HG03159 (cell line): ENCODE measurements around the gene TNS3.

ENCODE experiments used
- ATAC-seq: cut with Tn5 transposase; IDR thresholded peaks from one replicate; pipeline ENCODE4 v1.9.1; 2021; ENCODE audit warnings: mild to moderate bottlenecking, moderate library complexity; ENCODE audit not compliant: unreplicated experiment

TNS3 gene

DNA sequence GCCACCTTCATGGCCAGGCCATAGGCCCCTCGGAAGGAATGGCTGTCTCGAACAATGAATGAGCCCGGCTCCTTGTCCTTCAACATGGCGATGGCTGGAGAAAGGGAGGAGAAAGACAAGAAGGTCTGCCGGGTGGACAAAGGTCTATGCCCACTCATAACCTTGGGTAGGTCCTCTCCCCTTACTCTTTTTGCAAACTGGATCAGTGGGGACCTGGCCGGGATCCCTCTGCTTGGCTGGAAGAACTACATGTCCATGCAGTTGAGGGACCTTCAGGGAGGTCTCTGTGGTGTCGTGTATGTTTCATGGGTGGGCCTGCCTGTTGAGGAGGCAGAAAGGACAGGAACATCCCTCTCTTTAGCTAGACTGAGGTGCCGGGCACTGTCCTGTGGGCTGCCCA is 284.8 kb downstream of the TNS3 start:
- no peak for ATAC-seq

DNA sequence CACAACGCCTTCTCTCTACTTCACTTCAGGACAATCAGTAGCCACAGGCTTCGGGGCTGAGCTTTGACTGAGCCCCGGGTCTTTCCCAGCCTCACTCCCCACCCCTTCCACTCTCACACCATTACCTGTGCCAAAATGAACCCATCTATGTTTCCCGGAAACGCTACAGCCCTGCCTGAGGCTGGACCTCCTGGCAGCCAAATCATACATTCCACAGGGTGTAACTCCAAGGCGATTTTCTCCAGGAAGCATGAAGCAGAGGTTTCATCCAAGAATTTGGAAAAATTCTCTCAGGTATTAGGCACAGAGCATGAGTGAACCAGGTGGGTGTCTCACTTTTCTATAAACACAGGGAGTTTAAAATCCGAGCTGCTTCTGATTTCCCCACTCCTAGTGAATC is 286.3 kb downstream of the TNS3 start:
- no peak for ATAC-seq

DNA sequence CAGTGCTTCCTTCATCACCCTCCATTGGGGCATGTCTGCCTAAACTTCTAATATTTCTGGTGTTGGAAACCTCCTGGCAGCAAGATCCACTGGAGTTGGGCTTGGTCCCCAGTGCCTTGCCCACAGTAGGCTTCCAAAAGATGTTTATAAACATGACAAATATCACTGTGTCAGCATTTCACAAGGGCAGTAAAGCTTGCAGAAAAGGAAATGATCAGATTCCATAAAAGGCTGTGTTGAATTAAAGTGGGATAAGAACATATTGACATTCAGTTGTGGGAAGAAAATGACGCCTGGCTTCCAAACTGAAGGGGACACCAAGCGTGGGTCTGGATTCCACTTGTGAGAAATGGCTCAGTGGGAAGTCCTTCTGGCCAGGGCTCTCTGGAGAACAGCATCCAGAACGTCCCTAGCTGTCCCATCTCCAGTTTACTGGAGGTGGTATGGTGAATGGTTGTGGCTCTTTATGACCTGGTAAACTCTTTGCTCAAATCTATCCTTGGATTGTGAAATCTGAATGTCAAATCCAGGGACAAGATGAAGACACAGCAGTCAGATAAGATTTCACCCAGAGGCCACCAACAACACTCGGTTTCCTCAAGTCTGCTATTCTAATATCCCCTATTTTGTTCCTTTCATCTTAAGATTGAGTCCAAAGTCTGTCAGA is 287.2 kb downstream of the TNS3 start:
- ATAC-seq = no peak

DNA sequence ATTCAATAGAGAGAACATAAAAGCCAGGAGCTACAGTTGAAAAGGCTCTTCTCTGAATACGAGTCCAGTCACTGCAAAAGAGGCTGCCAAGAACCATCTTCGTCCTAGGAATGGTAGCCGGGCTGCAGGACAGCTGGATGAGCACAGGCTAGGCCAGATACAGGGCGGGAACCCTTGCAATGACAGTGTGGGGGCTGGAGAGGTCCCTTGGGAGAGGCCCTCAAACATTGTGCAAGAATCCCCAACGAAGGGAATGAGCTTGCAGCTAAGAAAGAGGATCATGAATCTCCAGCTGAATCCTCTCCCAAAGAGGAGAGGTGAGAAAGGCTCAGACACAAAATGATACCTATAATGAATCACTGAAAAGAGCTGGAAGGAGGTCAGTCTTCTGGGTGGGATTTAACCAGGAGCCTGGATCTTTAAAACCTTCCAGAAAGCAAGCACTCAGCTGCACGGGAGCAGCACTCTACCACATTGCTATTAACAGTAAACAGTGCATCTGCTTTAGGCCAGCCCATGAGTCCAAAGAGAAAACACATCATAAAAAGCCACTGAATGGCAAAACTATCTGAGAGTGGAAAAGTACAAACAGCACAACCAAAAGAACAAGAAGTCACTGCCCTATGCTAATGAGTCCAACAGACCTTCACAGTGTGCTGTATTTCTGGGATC is 287.9 kb downstream of the TNS3 start:
- ATAC-seq = no peak

DNA sequence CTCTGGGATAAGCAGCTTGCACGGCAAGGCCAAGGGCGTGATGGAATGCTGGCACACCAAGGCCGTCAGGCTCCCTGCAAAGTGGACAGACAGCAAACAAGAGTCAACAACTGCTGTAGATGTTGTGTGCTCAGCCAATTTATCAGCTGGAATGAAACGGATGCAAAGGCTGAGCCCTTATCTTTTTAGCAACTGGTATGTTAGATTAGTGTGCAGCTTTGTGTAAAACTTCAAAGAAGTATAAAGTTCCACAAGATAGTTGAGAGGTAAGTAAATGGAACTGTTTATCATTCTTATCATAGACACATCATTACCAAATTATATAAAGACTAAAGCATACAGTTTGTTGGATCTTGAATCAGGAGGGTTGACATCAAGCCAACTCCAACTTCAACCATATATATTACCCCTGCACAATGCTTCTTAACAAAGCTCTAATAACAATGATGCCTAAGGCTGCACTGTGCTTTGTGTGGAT is 289.0 kb downstream of the TNS3 start:
- no peak for ATAC-seq

DNA sequence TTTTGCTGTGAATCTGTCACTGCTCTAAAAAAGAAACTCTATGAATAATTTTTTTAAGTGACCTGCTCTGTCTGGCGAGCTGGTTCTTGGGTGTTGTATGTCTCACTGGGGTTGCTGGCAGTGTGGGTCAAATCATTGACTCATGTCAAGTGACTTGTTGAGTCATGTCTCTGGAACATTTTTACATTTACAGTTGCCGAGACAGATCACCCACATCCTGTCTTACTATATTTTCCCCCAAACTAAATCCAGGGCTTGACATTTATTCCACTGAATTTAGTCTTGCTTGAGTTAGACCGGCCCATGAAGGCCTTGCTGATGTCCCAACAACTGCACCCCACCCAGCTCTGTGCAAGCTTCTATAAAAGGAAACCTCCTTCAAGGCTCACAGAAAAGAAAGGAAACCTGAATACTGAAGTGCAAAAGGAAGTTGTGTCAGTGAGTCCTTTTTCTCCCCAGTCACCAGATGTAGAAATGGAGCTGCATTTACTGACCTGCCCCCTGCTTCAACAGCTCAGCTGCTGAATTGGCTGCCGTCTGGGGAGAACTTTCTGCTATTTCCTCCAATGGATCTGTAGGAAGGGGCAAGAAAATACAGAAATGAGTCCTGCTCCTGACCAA is 290.3 kb downstream of the TNS3 start:
- peak; percentile 98 for ATAC-seq

DNA sequence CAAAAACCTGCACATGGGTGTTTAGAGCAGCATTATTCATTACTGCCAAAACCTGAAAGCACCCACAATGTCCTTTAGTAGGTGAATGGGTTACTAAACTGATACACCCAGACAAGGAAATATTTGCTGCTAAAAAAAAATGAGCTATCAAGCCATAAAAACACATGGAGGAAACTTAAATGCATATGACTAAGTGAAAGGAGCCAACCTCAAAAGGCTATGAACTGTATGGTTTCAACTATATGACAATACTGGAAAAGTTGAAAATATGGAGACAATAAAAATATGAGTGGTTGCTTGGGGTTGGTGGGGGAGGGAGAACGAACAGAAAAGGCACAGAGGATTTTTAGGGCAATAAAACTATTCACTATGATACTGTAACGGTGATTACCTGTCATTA is 291.0 kb downstream of the TNS3 start:
- ATAC-seq = no peak

DNA sequence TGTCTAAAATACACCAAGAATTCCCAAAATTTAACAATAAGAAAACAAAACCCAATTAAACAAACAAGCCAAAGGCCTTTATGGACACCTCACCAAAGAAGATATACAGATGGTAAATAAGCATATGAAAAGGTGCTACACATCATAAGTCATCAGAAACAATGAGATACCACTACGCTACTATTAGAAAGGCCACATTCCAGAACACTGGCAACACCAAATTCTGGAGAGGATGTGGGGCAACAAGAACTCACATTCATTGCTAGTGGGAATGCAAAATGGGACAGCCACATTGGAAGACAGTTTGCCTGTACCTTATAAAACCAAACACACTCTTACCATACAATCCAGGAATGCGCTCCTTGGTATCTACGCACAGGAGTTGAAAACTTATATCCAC is 291.4 kb downstream of the TNS3 start:
- ATAC-seq = no peak

DNA sequence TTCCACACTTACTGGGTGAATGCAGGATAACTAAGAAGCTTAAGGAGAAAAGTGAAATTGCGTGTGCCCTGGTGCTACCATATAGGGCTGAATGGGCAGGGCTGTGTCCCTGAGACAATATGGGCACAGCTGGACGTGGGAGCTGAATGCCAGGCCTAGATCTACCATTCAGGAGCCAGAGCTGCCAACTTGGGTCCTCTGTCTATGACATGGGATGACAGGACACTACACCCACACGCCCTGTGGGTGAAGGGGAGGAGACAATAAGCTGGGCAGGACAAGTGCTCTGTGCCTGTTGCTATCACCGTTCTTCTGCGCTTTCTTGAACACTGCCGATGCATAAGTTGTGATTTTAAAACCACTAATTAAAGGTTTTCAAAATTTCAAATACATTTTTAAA is 293.9 kb downstream of the TNS3 start:
- ATAC-seq = no peak

DNA sequence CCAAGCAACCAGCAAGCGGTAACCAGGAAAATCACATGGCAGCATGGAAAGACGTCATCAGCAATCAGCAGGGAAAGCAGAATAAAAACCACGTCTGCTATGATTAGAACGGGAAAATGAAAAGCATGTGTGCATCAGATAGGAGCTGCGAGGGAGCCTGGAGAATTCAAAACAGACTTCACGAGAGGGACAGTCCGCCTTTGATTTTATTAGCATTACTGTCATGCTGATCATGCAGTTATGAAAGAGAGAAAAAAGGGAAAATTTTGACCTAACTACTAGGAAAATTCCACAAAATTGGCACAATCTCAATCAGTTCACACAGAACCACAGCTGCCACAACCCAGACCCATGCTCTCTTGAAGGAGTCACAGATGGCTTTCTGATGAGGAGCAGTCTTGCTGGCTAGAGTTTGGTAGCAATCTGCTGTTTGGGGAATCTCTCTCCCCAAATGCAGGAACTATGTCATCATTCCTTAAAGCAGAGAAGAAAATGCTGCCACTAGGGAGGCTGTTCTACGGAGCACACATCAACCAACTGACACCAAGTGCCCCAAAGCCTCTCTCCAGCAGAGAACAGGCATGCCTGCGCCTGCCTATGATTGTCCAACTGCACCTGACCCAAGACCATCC is 295.9 kb downstream of the TNS3 start:
- no peak for ATAC-seq

DNA sequence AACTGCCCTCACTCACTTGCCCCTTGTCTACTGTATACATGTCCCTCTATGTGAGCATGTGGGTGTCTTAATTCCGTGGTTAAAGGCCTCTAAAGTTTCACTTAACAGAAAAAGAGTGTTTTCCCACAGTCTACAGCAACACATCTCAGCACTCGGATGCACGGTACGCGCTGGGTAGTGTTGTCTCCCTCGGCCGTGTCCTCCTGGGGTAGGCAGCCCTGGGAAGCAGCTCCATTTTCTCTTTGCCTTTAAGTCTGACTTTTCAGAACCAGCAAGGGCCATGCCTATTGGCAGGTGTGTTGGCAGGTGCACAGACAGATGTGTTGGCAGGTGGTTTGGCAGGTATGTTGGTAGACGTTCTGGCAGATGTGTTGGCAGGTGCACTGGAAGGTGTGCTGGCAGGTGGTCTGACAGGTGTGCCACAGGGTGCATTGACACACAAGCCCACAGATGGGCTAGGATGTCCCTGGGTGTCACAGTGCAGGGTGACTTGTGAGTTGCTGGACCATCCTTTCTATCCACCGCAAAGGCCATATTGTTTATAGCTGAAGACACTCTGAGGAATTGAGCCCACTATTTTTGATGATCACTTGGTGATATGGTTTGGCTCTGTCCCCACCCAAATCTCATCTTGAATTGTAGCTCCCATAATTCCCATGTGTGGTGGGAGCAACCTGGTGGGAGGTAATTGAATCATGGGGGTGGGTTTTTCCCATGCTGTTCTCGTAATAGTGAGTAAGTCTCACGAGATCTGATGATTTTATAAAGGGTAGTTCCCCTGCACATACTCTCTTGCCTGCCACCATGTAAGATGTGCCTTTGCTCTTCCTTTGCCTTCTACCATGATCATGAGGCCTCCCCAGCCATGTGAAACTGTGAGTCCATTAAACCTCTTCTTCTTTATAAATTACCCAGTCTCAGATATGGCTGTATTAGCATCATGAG is 296.9 kb downstream of the TNS3 start:
- ATAC-seq = no peak

DNA sequence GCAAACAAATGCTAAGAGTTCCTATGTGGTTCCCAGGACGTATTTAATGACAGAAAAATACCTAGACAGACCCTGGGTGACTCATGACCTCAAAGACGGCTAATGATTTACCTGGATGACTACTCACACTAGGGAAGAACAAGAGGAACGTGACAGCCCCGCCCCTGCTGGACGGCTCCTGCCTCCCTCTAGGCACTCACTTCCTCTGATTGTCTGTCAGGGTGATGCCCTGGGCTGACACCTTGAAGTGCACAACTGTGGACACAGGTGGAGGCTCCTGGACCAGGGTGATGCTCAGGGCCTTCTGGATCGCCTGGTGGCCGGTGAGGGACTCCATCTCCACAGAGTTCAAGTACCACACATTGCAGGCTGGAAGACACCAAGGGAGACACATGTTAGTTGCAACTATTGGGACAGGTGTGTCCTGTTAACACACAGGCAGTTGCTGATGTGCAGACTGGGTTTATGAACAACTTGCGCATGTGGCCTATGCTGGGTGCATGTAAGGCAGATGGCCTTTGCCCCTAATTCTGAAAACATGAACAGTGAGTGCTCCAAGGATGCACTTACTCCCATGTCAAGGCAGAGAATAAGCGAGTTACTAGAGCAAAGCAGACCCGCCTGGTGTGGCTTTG is 298.3 kb downstream of the TNS3 start:
- ATAC-seq = no peak

DNA sequence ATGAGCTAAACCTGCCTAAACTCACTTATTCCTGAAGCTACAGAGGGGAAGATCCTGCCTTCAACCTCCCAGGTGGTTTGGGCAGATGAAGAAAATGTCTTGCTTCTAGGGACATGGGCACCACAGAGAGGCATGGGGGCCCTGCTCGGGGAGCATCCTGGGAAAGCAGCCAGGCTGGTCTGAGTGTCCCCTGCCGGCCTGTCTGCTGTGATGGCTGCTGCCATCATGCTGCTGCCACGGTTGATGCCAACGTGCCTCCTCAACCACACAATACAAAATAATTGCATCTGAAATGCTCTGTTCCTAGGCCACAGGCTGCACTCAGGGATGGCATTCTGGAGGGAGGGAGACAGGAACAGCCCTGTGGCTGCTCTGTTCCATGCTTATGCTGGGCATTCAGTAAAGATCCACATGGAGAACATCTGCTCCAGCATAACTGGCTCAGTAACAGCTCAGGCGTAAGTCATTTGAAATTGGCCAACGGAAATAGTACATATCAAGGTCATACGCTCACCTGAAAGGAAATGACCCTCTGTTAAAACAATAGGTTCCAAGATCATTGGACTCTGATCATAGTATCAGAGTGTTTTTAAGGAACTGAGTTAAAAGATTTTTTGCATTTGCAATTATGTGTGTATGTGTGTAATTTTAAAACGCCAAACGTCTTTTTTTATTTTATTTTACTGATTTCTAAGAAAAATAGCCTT is 299.0 kb downstream of the TNS3 start:
- no peak for ATAC-seq

DNA sequence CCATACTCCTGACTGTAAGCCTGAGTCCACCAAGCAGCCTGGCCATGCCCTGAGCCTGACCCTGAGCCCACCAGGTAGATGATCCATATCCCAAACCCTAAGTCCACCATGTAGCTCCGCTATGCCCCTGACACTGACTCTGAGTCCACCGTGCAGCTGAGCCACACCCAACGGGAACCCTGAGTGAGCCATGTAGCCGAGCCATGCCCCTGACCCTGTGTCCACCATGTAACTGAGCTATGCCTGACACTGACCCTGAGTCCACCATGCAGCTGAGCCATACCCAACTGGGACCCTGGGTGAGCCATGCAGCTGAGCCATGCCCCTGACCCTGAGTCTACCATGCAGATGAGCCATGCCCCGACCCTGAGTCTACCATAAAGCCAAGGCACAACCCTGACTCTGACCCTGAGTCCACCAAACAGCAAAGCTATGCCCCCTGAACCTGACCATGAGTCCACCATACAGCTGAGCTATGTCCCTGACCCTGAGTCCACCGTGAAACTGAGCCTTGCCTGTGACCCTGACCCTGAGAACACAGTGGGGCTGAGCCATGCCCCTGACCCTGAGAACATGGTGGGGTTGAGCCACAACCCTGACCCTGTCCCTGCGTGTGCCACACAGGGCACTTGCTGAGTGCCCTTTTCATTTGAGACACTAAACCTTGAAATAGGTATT is 299.8 kb downstream of the TNS3 start:
- no peak for ATAC-seq

DNA sequence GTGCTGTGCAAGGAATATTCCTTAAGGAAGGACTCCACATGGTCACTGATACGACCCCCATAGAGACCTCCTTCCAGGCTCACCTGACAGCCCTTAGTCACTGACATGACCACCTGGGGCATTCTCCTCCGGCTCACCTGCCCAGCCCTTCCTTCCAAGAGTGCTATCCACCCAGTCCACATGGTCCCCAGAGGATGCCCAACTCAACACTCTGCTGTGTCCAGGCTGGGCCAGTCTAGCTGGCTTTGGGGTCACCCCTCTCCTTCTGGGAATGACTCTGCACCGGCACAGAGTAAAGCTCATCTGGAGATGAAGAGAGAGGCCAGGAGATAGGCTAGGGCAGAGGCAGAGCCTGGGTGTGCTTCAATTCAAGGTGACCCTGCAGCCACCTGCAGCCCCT is 300.8 kb downstream of the TNS3 start:
- no peak for ATAC-seq

DNA sequence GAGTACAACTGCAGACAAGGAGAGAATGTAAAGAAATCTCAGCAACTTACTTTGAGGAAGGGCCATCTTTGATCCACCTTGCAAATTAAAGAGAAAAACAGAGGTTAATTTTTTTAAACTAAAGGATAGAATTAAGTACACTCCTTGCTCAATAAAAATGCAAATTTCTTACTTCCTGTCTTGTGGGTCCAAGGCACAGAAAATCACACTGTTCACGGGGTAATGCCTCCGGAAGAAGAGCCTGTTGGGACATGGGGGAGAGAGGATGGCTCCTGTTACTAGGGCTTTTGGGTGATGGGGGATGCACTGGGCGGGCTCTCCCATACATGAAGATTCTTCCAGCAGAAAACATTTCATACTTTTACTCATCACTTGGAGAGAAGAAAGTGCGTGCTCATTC is 301.8 kb downstream of the TNS3 start:
- ATAC-seq = no peak

DNA sequence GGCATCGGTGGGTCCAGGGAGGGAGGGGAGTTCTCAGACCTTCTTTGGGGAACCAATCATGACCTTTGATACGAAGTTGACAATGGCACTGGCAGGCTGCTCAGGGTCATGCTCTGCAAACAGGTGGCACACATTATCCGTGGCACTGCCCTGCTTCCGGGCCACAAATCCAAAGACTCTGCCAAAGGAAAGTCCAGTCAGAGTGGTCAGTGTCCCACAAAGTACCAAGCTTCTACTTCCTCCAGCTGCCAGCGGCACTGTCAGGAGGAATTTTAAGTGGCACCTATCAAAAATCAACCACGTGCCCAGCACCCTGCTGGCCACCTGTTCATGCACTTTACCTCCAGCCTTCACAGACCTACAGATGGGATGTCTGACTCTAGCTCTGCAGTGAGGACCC is 303.9 kb downstream of the TNS3 start:
- ATAC-seq = no peak

DNA sequence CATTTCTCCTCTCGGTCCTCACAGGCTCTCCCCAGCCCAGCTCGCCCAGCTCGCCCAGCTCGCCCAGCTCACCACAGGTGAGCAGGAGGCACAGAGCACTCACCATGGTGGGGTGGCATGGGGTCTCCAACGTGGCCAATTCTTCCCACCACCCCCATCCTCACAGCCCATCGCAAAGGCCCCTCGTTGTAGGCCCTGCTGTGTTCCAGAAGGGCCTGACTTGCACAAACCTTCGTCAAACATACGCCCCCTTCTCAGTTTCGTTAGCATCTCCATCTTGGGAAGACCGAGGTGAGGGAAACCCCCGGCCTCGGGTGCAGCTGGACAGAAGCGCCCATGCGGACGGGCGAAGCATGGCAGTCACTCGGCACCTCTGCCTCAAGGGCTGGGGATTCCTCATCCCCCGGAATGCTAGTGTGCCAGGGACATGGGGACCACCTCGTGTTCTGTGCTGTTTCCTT is 304.6 kb downstream of the TNS3 start:
- no peak for ATAC-seq
